ENCODE measurements around the gene JARID2. TPM values are rescaled to one million over a fixed set of nuclear protein-coding genes. Genes with fewer than 3 reads are reported as not detected.

Gene JARID2
- polyA plus RNA-seq, 1 of the 3 experiments (the other 2 are of a cell fraction): 3.4 TPM

GRCh38 chr6:15419493-15419892 lies 173.6 kb downstream of the JARID2 start:
- WGBS (ENCODE audit: low lambda C conversion rate): 94% methylated on average over 2 of the region's 2 CpGs
- POLR2A ChIA-PET: no interaction called here
- peaks cover 0 to 5% of the 10 kb centered on the region in 2 experiments for H3K36me3 ChIP-seq (replicated peaks in 1 of 2; ENCODE audit: control insufficient read depth in 1 of 2, insufficient read depth in 2 of 2, low read length in 1 of 2)

GRCh38 chr6:15420959-15421438 lies 175.1 kb downstream of the JARID2 start:
- Histone ChIP-seq H3K9me3 (peaks cover 11% of the 10 kb centered on the region), H3K9ac (no peak overlapping the region), H3F3A (replicated peaks; ENCODE audit: insufficient read depth) (peaks cover 6% of the 10 kb centered on the region), H3K27ac (ENCODE audit: low read depth in 2 of 2, low read length in 1 of 2) (no peak overlapping the region), H3K4me3 (ENCODE audit: low read depth in 2 of 2, low read length in 1 of 2) (no peak overlapping the region), H3K36me3 (replicated peaks in 1 of 2; ENCODE audit: control insufficient read depth in 1 of 2, insufficient read depth in 2 of 2, low read length in 1 of 2) (peaks cover 0 to 5% of the 10 kb centered on the region in 2 experiments), H2AFZ (ENCODE audit: low read depth) (no peak overlapping the region), H3K79me2 (ENCODE audit: insufficient read depth) (no peaks in the 10 kb centered on the region), H3K9me2 (no peaks in the 10 kb centered on the region), H3K27me3 (ENCODE audit: insufficient read depth) (no peaks in the 10 kb centered on the region), H3K4me1 (ENCODE audit: control insufficient read depth in 1 of 2, insufficient read depth in 2 of 2, low read depth in 1 of 2, low read length in 1 of 2) (no peaks in the 10 kb centered on the region), H4K20me1 (ENCODE audit: insufficient read depth) (no peaks in the 10 kb centered on the region), H3K4me2 (no peak overlapping the region)
- ChIA-PET CTCF (interaction anchor here (1.0 to 2.9 kb wide), 5 partner anchors 8 to 20 kb away, joined by 3 to 10 read pairs (median 3); no protein-coding TSS in a partner anchor), POLR2A (no interaction called here)
- no peak for DNase-seq
- TF ChIP-seq PBX3 (IDR thresholded peaks at IDR 0.05) (no peak), EZH2phosphoT487 (IDR thresholded peaks at IDR 0.05; ENCODE audit: borderline replicate concordance, low read depth) (no peak), POLR2AphosphoS5 (IDR thresholded peaks at IDR 0.05; ENCODE audit: low read depth, low read length) (no peak), NFIC (IDR thresholded peaks at IDR 0.05; ENCODE audit: borderline replicate concordance) (no peak), RFX5 (IDR thresholded peaks at IDR 0.05; ENCODE audit: low read length) (no peak), FOXM1 (IDR thresholded peaks at IDR 0.05; ENCODE audit: low read depth) (no peak), MEF2A (IDR thresholded peaks at IDR 0.05; ENCODE audit: borderline replicate concordance, low read depth) (no peak), CTCF (IDR thresholded peaks at IDR 0.05) (no peak), USF1 (IDR thresholded peaks at IDR 0.05; ENCODE audit: borderline replicate concordance, low read depth) (no peak), GABPA (IDR thresholded peaks at IDR 0.05; ENCODE audit: low read depth) (no peak), YY1 (IDR thresholded peaks at IDR 0.05; ENCODE audit: low read depth) (no peak), MAX (IDR thresholded peaks at IDR 0.05; ENCODE audit: low read depth) (no peak), SIN3A (IDR thresholded peaks at IDR 0.05; ENCODE audit: borderline replicate concordance, low read depth, low read length) (no peak), FOXJ3 (CRISPR knock-in tag; IDR thresholded peaks at IDR 0.05) (no peak), RXRA (IDR thresholded peaks at IDR 0.05; ENCODE audit: borderline replicate concordance, low read depth) (no peak), ELF1 (IDR thresholded peaks at IDR 0.05) (no peak), GATA2 (CRISPR knock-in tag; IDR thresholded peaks at IDR 0.05) (no peak), USF2 (IDR thresholded peaks at IDR 0.05; ENCODE audit: borderline replicate concordance, low read depth, low read length) (no peak), IRF3 (IDR thresholded peaks at IDR 0.05; ENCODE audit: low read depth, low read length) (no peak)
- 97% methylated on average over 10 of the region's 10 CpGs for WGBS (ENCODE audit: low lambda C conversion rate)

More at GRCh38 chr6:15419493-15419892, 173.6 kb downstream of the JARID2 start:
- Histone ChIP-seq H4K20me1 (ENCODE audit: insufficient read depth) (no peaks in the 10 kb centered on the region), H3K4me1 (ENCODE audit: control insufficient read depth in 1 of 2, insufficient read depth in 2 of 2, low read depth in 1 of 2, low read length in 1 of 2) (no peaks in the 10 kb centered on the region), H3K27ac (ENCODE audit: low read depth in 2 of 2, low read length in 1 of 2) (no peak overlapping the region), H3K9ac (no peak overlapping the region), H3F3A (replicated peaks; ENCODE audit: insufficient read depth) (peaks cover 6% of the 10 kb centered on the region), H3K79me2 (ENCODE audit: insufficient read depth) (no peaks in the 10 kb centered on the region), H3K9me3 (peaks cover 11% of the 10 kb centered on the region), H2AFZ (ENCODE audit: low read depth) (no peak overlapping the region), H3K4me2 (no peak overlapping the region), H3K9me2 (no peaks in the 10 kb centered on the region), H3K27me3 (ENCODE audit: insufficient read depth) (no peaks in the 10 kb centered on the region), H3K4me3 (ENCODE audit: low read depth in 2 of 2, low read length in 1 of 2) (no peak overlapping the region)
- CTCF ChIA-PET: interaction anchor here (0.9 to 1.5 kb wide), 4 partner anchors 16 to 205 kb away, joined by 3 read pairs; no protein-coding TSS in a partner anchor
- TF ChIP-seq FOXJ3 (CRISPR knock-in tag; IDR thresholded peaks at IDR 0.05): no peak
- TF ChIP-seq EZH2phosphoT487 (IDR thresholded peaks at IDR 0.05; ENCODE audit: borderline replicate concordance, low read depth): no peak
- TF ChIP-seq SIN3A (IDR thresholded peaks at IDR 0.05; ENCODE audit: borderline replicate concordance, low read depth, low read length): no peak
- no peak for TF ChIP-seq RXRA (IDR thresholded peaks at IDR 0.05; ENCODE audit: borderline replicate concordance, low read depth)
- no peak for TF ChIP-seq GABPA (IDR thresholded peaks at IDR 0.05; ENCODE audit: low read depth)
- TF ChIP-seq TAF1 (IDR thresholded peaks at IDR 0.05; ENCODE audit: borderline replicate concordance, low read depth, low read length): no peak
- no peak for TF ChIP-seq RFX5 (IDR thresholded peaks at IDR 0.05; ENCODE audit: low read length)
- TF ChIP-seq TCF12 (IDR thresholded peaks at IDR 0.05): no peak
- TF ChIP-seq GATA2 (CRISPR knock-in tag; IDR thresholded peaks at IDR 0.05): no peak
- no peak for TF ChIP-seq RCOR1 (IDR thresholded peaks at IDR 0.05; ENCODE audit: low read length)
- no peak for TF ChIP-seq NRF1 (IDR thresholded peaks at IDR 0.05; ENCODE audit: low read depth, low read length)
- no peak for TF ChIP-seq RAD21 (IDR thresholded peaks at IDR 0.05; ENCODE audit: low read length)
- no peak for DNase-seq

Data from SK-N-SH (cell line).